Keratinocyte (primary cell): ENCODE measurements around the gene TSHZ3. TPM values are rescaled to one million over a fixed set of nuclear protein-coding genes. Genes with fewer than 3 reads are reported as not detected.

ENCODE experiments used
- DNase-seq: peaks from one replicate; pipeline ENCODE4 v3.0.0-alpha.2; 2011; ENCODE audit warnings: low read depth, missing footprints, low spot score
- FAIRE-seq: peaks from 2 replicates; lab custom pipeline; 2011; peaks lifted over from hg19 to GRCh38; lab: Jason Lieb, UNC
- H2AFZ ChIP-seq: 2 replicates; pipeline ENCODE4 v1.6.0; 2012; ENCODE audit warnings: low read length, control low read depth, inconsistent platforms; ENCODE audit not compliant: control insufficient read depth
- H3K27ac ChIP-seq: 2 replicates; pipeline ENCODE4 v1.5.1; 2011; ENCODE audit warnings: low read length; ENCODE audit not compliant: control insufficient read depth, insufficient read depth
- H3K27me3 ChIP-seq: 3 replicates; pipeline ENCODE4 v1.6.0; 2011; ENCODE audit warnings: low read length; ENCODE audit not compliant: control insufficient read depth, insufficient read depth; ENCODE audit errors: extremely low read depth
- H3K36me3 ChIP-seq, 2 experiments: 2 replicates in 1 of 2; 3 replicates in 1 of 2; pipeline ENCODE4 v1.5.1; 2011; ENCODE audit warnings: low read length in 2 of 2, mild to moderate bottlenecking in 1 of 2; ENCODE audit not compliant: control insufficient read depth in 2 of 2, insufficient read depth in 2 of 2; ENCODE audit errors: extremely low read depth in 1 of 2
- H3K4me1 ChIP-seq: 3 replicates; pipeline ENCODE4 v1.5.1; 2011; ENCODE audit warnings: low read length; ENCODE audit not compliant: control insufficient read depth, insufficient read depth; ENCODE audit errors: extremely low read depth
- H3K4me2 ChIP-seq: 3 replicates; pipeline ENCODE4 v1.6.0; 2011; ENCODE audit warnings: low read depth, low read length; ENCODE audit not compliant: control insufficient read depth, insufficient read depth; ENCODE audit errors: extremely low read depth
- H3K4me3 ChIP-seq, 3 experiments: fragments of 200-600 bp in 1 of 3; sonication (generic) in 1 of 3; 2 replicates in 2 of 3; 3 replicates in 1 of 3; pipeline ENCODE4 v1.5.1; 2011 to 2016; ENCODE audit warnings: low read length in 3 of 3, mild to moderate bottlenecking in 3 of 3, control low read depth in 2 of 3, inconsistent platforms in 1 of 3, low read depth in 1 of 3, mixed read lengths in 1 of 3, mixed run types in 1 of 3, moderate library complexity in 1 of 3; ENCODE audit not compliant: control insufficient read depth in 2 of 3, insufficient read depth in 2 of 3; ENCODE audit errors: extremely low read depth in 1 of 3
- H3K79me2 ChIP-seq: 2 replicates; pipeline ENCODE4 v1.6.0; 2012; ENCODE audit warnings: low read length; ENCODE audit not compliant: control insufficient read depth, insufficient read depth
- H3K9ac ChIP-seq: 3 replicates; pipeline ENCODE4 v1.6.0; 2011; ENCODE audit warnings: low read length; ENCODE audit not compliant: control insufficient read depth, insufficient read depth; ENCODE audit errors: extremely low read depth
- H3K9me1 ChIP-seq: 3 replicates; pipeline ENCODE4 v1.6.0; 2011; ENCODE audit warnings: low read length; ENCODE audit not compliant: control insufficient read depth, insufficient read depth; ENCODE audit errors: extremely low read depth
- H3K9me3 ChIP-seq: 2 replicates; pipeline ENCODE4 v1.5.1; 2012; ENCODE audit warnings: low read depth, low read length; ENCODE audit not compliant: control insufficient read depth
- H4K20me1 ChIP-seq: 3 replicates; pipeline ENCODE4 v1.6.0; 2011; ENCODE audit warnings: low read length; ENCODE audit not compliant: control insufficient read depth, insufficient read depth; ENCODE audit errors: extremely low read depth
- EZH2 ChIP-seq: IDR thresholded peaks from one replicate; pipeline ENCODE4 v1.6.1; 2012; ENCODE audit warnings: inconsistent platforms, mild to moderate bottlenecking, low read length, moderate library complexity
- dilution Hi-C: fragments of 300-500 bp; cut with MboI; formaldehyde crosslinking; loops from one replicate; pipeline ENCODE4 v1.7.0; 2020; ENCODE audit warnings: low sequenced_read_pairs; ENCODE audit not compliant: extremely low pct_ligation_motif_present
- polyA plus RNA-seq, 5 experiments: library from polyadenylated mRNA; depleted of rRNA in 3 of 5; stranded (reverse) in 3 of 5; stranded (forward) in 1 of 5; unstranded in 1 of 5; fragments of >200 nt; gene quantifications; 1 replicate in 1 of 5; 2 replicates in 3 of 5; 3 replicates in 1 of 5; pipeline versions ENCODE4 v1.2.1 to v1.2.3, GENCODE V29; 2011 to 2012; ENCODE audit warnings: missing spikeins in 2 of 5, low read depth in 1 of 5, low replicate concordance in 1 of 5
- TF ChIP-seq, protein P1 (sequence below), 3 experiments: IDR thresholded peaks in 1 of 3; conservative IDR thresholded peaks in 1 of 3; optimal IDR thresholded peaks in 1 of 3; 2 replicates in 2 of 3; 3 replicates in 1 of 3; pipeline versions ENCODE3 to v1.5.1; 2011; ENCODE audit warnings: low read length in 3 of 3, mild to moderate bottlenecking in 3 of 3, moderate library complexity in 2 of 3, control low read depth in 1 of 3, inconsistent platforms in 1 of 3; ENCODE audit not compliant: insufficient read depth in 2 of 3; ENCODE audit errors: extremely low read depth in 1 of 3

TSHZ3 gene
- polyA plus RNA-seq, 1 donor (not counting 4 experiments of a cell fraction or from before 2014, with no cell fraction given), result 3.6 TPM

- no peak overlapping the region for H3K4me2 ChIP-seq
- TF ChIP-seq, protein P1, sequence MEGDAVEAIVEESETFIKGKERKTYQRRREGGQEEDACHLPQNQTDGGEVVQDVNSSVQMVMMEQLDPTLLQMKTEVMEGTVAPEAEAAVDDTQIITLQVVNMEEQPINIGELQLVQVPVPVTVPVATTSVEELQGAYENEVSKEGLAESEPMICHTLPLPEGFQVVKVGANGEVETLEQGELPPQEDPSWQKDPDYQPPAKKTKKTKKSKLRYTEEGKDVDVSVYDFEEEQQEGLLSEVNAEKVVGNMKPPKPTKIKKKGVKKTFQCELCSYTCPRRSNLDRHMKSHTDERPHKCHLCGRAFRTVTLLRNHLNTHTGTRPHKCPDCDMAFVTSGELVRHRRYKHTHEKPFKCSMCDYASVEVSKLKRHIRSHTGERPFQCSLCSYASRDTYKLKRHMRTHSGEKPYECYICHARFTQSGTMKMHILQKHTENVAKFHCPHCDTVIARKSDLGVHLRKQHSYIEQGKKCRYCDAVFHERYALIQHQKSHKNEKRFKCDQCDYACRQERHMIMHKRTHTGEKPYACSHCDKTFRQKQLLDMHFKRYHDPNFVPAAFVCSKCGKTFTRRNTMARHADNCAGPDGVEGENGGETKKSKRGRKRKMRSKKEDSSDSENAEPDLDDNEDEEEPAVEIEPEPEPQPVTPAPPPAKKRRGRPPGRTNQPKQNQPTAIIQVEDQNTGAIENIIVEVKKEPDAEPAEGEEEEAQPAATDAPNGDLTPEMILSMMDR (optimal IDR thresholded peaks at IDR 0.05 in 1 of 3, IDR thresholded peaks at IDR 0.05 in 1 of 3, conservative IDR thresholded peaks at IDR 0.05 in 1 of 3; ENCODE audit: extremely low read depth in 1 of 3, insufficient read depth in 2 of 3, low read length in 3 of 3), result no peak
- TF ChIP-seq EZH2, result no peak
- H4K20me1 ChIP-seq, result no peaks in the 10 kb centered on the region
- H3K4me1 ChIP-seq, result no peaks in the 10 kb centered on the region
- dilution Hi-C loops, result no loop called here
- no peak for FAIRE-seq
- no peaks in the 10 kb centered on the region for H3K9me1 ChIP-seq
- H2AFZ ChIP-seq, result no peak overlapping the region
- no peak overlapping the region for H3K27ac ChIP-seq
- H3K27me3 ChIP-seq, result no peaks in the 10 kb centered on the region
- no peaks in the 10 kb centered on the region for H3K36me3 ChIP-seq
- DNase-seq, result no peak
- H3K9ac ChIP-seq, result no peak overlapping the region
- no peaks in the 10 kb centered on the region for H3K9me3 ChIP-seq
- no peak overlapping the region for H3K4me3 ChIP-seq
- H3K79me2 ChIP-seq, result no peaks in the 10 kb centered on the region
Measured at GRCh38 chr19:31390711-31391110, 41.5 kb upstream of the TSHZ3 start.

DNA sequence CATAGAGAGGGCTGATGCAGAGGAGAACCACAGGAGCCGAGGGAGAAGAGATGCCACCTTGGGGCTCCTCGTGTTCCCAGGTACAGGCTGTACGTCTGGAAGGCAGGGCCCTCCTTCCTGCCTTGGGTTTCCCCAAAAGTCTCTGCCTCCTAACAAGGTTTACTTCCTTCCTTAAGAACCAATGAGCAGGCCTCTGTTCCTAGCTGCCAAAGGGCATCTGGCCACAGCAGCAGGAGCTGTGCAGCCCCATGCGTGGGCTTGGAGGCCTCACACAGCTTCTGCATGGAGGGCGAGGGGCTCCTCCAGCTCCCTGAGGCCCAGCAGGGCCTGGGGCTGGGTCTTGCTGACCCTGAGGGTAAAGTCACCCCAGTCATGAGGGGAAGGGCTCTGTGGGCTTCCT lies 40.6 kb upstream of the TSHZ3 start:
- no peak overlapping the region for H3K4me3 ChIP-seq

More for the DNA sequence above, 40.6 kb upstream of the TSHZ3 start:
- H3K9me3 ChIP-seq, result no peaks in the 10 kb centered on the region
- H4K20me1 ChIP-seq, result no peaks in the 10 kb centered on the region
- H3K27me3 ChIP-seq, result no peaks in the 10 kb centered on the region
- DNase-seq (no peak), FAIRE-seq (no peak)
- H3K9me1 ChIP-seq, result no peaks in the 10 kb centered on the region
- H2AFZ ChIP-seq, result no peak overlapping the region
- no peaks in the 10 kb centered on the region for H3K4me1 ChIP-seq
- no peak overlapping the region for H3K9ac ChIP-seq
- dilution Hi-C loops, result no loop called here
- no peaks in the 10 kb centered on the region for H3K79me2 ChIP-seq
- no peaks in the 10 kb centered on the region for H3K36me3 ChIP-seq
- TF ChIP-seq, protein P1 (optimal IDR thresholded peaks at IDR 0.05 in 1 of 3, IDR thresholded peaks at IDR 0.05 in 1 of 3, conservative IDR thresholded peaks at IDR 0.05 in 1 of 3; ENCODE audit: extremely low read depth in 1 of 3, insufficient read depth in 2 of 3, low read length in 3 of 3), result no peak
- no peak for TF ChIP-seq EZH2
- H3K27ac ChIP-seq, result no peak overlapping the region
- H3K4me2 ChIP-seq, result no peak overlapping the region
